ENCODE data around the gene YAF2.

GRCh38 chr12:42273706-42274105, 35.7 kb upstream of the YAF2 start:
- TF ChIP-seq NFIC (IDR thresholded peaks at IDR 0.05; ENCODE audit: low read length) (no peak), FUBP1 (CRISPR knock-in tag; IDR thresholded peaks at IDR 0.05; ENCODE audit: borderline replicate concordance) (no peak), ZNF260 (CRISPR knock-in tag; IDR thresholded peaks at IDR 0.05; ENCODE audit: borderline replicate concordance, low read depth) (no peak)

All from HepG2 (cell line).